Gastrocnemius medialis (tissue), 4 donors: ENCODE results near the gene ERAL1.

Experiments
- POLR2A ChIP-seq, 2 donors: fragments of 450-650 bp; IDR thresholded peaks; one replicate each; pipeline ENCODE4 v1.6.1; 2017; ENCODE audit warnings: antibody characterized with exemption in 2 of 2, mild to moderate bottlenecking in 2 of 2, moderate library complexity in 2 of 2
- TF ChIP-seq, protein P1 (sequence below), 5 experiments: fragments of 450-650 bp in 3 of 5; fragments of 200-600 bp in 2 of 5; sonication (generic) in 2 of 5; IDR thresholded peaks in 4 of 5; conservative IDR thresholded peaks in 1 of 5; 1 replicate in 4 of 5; 2 replicates in 1 of 5; pipeline ENCODE4 v1.5.1; 2016 to 2019; ENCODE audit warnings: antibody characterized with exemption in 5 of 5, mild to moderate bottlenecking in 3 of 5, moderate library complexity in 3 of 5

DNA sequence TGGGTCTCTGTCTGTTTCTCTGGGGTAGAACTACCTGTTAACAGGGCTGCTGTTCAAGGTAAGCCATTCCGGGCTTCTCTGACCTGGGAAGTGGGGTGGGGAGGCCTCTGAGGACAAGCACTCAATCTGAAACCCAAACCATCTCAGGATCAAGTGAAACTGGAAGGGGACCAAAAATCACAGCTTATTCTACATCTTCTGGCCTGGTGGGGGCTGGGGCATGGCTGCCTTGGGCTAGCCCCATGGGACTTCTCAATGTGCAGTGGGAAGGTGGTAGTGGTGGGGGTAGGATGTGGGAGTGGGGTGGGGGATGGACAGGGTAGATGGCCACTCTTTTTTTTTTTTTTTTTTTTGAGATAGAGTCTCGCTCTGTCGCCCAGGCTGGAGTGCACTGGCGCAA lies 37.2 kb downstream of the ERAL1 start:
- TF ChIP-seq, protein P1, sequence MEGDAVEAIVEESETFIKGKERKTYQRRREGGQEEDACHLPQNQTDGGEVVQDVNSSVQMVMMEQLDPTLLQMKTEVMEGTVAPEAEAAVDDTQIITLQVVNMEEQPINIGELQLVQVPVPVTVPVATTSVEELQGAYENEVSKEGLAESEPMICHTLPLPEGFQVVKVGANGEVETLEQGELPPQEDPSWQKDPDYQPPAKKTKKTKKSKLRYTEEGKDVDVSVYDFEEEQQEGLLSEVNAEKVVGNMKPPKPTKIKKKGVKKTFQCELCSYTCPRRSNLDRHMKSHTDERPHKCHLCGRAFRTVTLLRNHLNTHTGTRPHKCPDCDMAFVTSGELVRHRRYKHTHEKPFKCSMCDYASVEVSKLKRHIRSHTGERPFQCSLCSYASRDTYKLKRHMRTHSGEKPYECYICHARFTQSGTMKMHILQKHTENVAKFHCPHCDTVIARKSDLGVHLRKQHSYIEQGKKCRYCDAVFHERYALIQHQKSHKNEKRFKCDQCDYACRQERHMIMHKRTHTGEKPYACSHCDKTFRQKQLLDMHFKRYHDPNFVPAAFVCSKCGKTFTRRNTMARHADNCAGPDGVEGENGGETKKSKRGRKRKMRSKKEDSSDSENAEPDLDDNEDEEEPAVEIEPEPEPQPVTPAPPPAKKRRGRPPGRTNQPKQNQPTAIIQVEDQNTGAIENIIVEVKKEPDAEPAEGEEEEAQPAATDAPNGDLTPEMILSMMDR (IDR thresholded peaks at IDR 0.05 in 4 of 5, conservative IDR thresholded peaks at IDR 0.05 in 1 of 5): no peak
- TF ChIP-seq POLR2A (IDR thresholded peaks at IDR 0.05): no peak
